ENCODE results near the gene GATA5.

GRCh38 chr20:62421716-62421990 lies 54.1 kb downstream of the GATA5 start:
- TF ChIP-seq E4F1 (IDR thresholded peaks at IDR 0.05; ENCODE audit: borderline replicate concordance, partially characterized antibody): no peak
- TF ChIP-seq POLR2AphosphoS5 (IDR thresholded peaks at IDR 0.05; ENCODE audit: low read length): no peak
- no peak for TF ChIP-seq TAF1 (IDR thresholded peaks at IDR 0.05; ENCODE audit: borderline replicate concordance, low read depth, low read length)
- TF ChIP-seq CTCF (IDR thresholded peaks at IDR 0.05 in 2 of 3, conservative IDR thresholded peaks at IDR 0.05 in 1 of 3; ENCODE audit: control insufficient read depth in 2 of 3, extremely low read depth in 1 of 3, insufficient read depth in 1 of 3, low read depth in 3 of 3, low read length in 3 of 3): no peak
- TF ChIP-seq SUZ12 (IDR thresholded peaks at IDR 0.05; ENCODE audit: unreplicated experiment): no peak
- TF ChIP-seq MAX (IDR thresholded peaks at IDR 0.05; ENCODE audit: low read depth, low read length): no peak
- no peak for TF ChIP-seq USF1 (IDR thresholded peaks at IDR 0.05; ENCODE audit: borderline replicate concordance, extremely low read length, insufficient read depth, low read depth, low read length)
- TF ChIP-seq FOXK2 (IDR thresholded peaks at IDR 0.05): no peak
- no peak for TF ChIP-seq SIX5 (IDR thresholded peaks at IDR 0.05; ENCODE audit: low read depth, low read length, severe bottlenecking)
- TF ChIP-seq SIN3A (IDR thresholded peaks at IDR 0.05; ENCODE audit: low read depth, low read length): no peak
- no peak for TF ChIP-seq EZH2 (IDR thresholded peaks at IDR 0.05; ENCODE audit: borderline replicate concordance, control insufficient read depth, low read depth, low read length)
- no peak for TF ChIP-seq EGR1 (IDR thresholded peaks at IDR 0.05; ENCODE audit: borderline replicate concordance in 1 of 2, low read depth in 2 of 2, low read length in 2 of 2)
- TF ChIP-seq POLR2A (IDR thresholded peaks at IDR 0.05; ENCODE audit: low read depth, low read length): no peak
